ENCODE measurements around the gene SSTR5.
"Not testable (repeated sequence)": the region's sequence is repeated elsewhere in the genome, so short reads cannot be mapped to it uniquely, and the experiment has no call there.

SSTR5 gene

GRCh38 chr16:1073566-1074378 lies 1.2 kb downstream of the SSTR5 start:
- DNase-seq (ENCODE audit: low read depth in 2 of 2), result no peak

- DNase-seq (ENCODE audit: low read depth in 2 of 2), result no peak
Observed at GRCh38 chr16:1074379-1074649, 1.8 kb downstream of the SSTR5 start.

GRCh38 chr16:1075546-1075945 lies 3.0 kb downstream of the SSTR5 start:
- no peak for DNase-seq (ENCODE audit: low read depth in 2 of 2)

- no peak for DNase-seq (ENCODE audit: low read depth in 2 of 2)
Observed at GRCh38 chr16:1076801-1077576, 4.4 kb downstream of the SSTR5 start.

GRCh38 chr16:1077877-1078578 lies 5.5 kb downstream of the SSTR5 start:
- DNase-seq (ENCODE audit: low read depth in 2 of 2), result no peak

- DNase-seq (ENCODE audit: low read depth in 2 of 2), result no peak
Observed at GRCh38 chr16:1078579-1079021, 6.1 kb downstream of the SSTR5 start.

GRCh38 chr16:1079341-1079740 lies 6.8 kb downstream of the SSTR5 start:
- DNase-seq (ENCODE audit: low read depth in 2 of 2), result no peak

GRCh38 chr16:1079786-1080525 lies 7.4 kb downstream of the SSTR5 start:
- no peak for DNase-seq (ENCODE audit: low read depth in 2 of 2)

GRCh38 chr16:1080801-1081733 lies 8.5 kb downstream of the SSTR5 start:
- no peak for DNase-seq (ENCODE audit: low read depth in 2 of 2)

- no peak for DNase-seq (ENCODE audit: low read depth in 2 of 2)
Observed at GRCh38 chr16:1081734-1082265, 9.3 kb downstream of the SSTR5 start.

GRCh38 chr16:1082266-1082951 lies 9.9 kb downstream of the SSTR5 start:
- no peak for DNase-seq (ENCODE audit: low read depth in 2 of 2)

GRCh38 chr16:1082952-1083675 lies 10.6 kb downstream of the SSTR5 start:
- DNase-seq (ENCODE audit: low read depth in 2 of 2), result no peak

GRCh38 chr16:1084971-1085370 lies 12.4 kb downstream of the SSTR5 start:
- no peak for DNase-seq (ENCODE audit: low read depth in 2 of 2)

GRCh38 chr16:1086443-1086842 lies 13.9 kb downstream of the SSTR5 start:
- not testable (repeated sequence) for DNase-seq (ENCODE audit: low read depth in 2 of 2)

- no peak for DNase-seq (ENCODE audit: low read depth in 2 of 2)
Observed at GRCh38 chr16:1088295-1089170, 16.0 kb downstream of the SSTR5 start.

- no peak for DNase-seq (ENCODE audit: low read depth in 2 of 2)
Observed at GRCh38 chr16:1089439-1089821, 16.9 kb downstream of the SSTR5 start.

- DNase-seq (ENCODE audit: low read depth in 2 of 2), result no peak
Observed at GRCh38 chr16:1089822-1090619, 17.5 kb downstream of the SSTR5 start.

All from stimulated activated CD8-positive, alpha-beta memory T cell treated with anti-CD3 and anti-CD28 coated beads, Interleukin-7, amount 100 ng/mL, for 4 hours (primary cell).